Adrenal gland (tissue), 12 donors: ENCODE data around the gene XCL2. TPM values are rescaled to one million over a fixed set of nuclear protein-coding genes. Genes with fewer than 3 reads are reported as not detected.

Source experiments
- DNase-seq, 7 donors: peaks; one replicate each; pipeline ENCODE4 v3.0.0-alpha.2; 2019 to 2020
- H3K27ac ChIP-seq, 5 donors: fragments of 200-600 bp; sonication (generic) in 4 of 5; 1 replicate in 3 of 5; 2 replicates in 2 of 5; pipeline versions ENCODE4 v1.5.1 to v1.8.0; 2016 to 2020; ENCODE audit warnings: mild to moderate bottlenecking in 1 of 5
- H3K27me3 ChIP-seq: fragments of 200-600 bp; 2 replicates; pipeline ENCODE4 v1.8.0; 2021
- H3K36me3 ChIP-seq, 2 donors: fragments of 200-600 bp; replicated peaks in 1 of 2; 1 replicate in 1 of 2; 2 replicates in 1 of 2; pipeline versions ENCODE4 v1.5.1 to v1.8.0; 2018 to 2022
- H3K4me1 ChIP-seq, 2 donors: fragments of 200-600 bp; replicated peaks in 1 of 2; 1 replicate in 1 of 2; 2 replicates in 1 of 2; pipeline versions ENCODE4 v1.5.1 to v1.8.0; 2018 to 2021
- H3K4me3 ChIP-seq, 4 donors: fragments of 200-600 bp; sonication (generic) in 3 of 4; one replicate each; pipeline ENCODE4 v1.5.1; 2016 to 2018
- H3K9me3 ChIP-seq, 3 donors: fragments of 200-600 bp; sonication (generic) in 1 of 3; replicated peaks in 1 of 3; 1 replicate in 2 of 3; 2 replicates in 1 of 3; pipeline versions ENCODE4 v1.5.1 to v1.8.0; 2016 to 2021
- POLR2A ChIP-seq, 2 donors: fragments of 450-650 bp; IDR thresholded peaks; one replicate each; pipeline ENCODE4 v1.6.1; 2017; ENCODE audit warnings: antibody characterized with exemption in 2 of 2, mild to moderate bottlenecking in 2 of 2, moderate library complexity in 1 of 2
- WGBS, 4 donors: extraction: QIAGEN DNeasy Blood & Tissue Kit in 2 of 4; methylation state at CpG; one replicate each; pipeline versions ENCODE4 v1.1.5 to v1.1.7; 2013 to 2017; 5-methylcytosine and 5-hydroxymethylcytosine counted together
- intact Hi-C, 2 donors: fragments of 100-400 bp; cut with DNase I; formaldehyde crosslinking; loops; one replicate each; pipeline versions ENCODE4 v1.14.1 to v1.15.0; 2022 to 2023
- polyA plus RNA-seq, 3 donors: library from polyadenylated mRNA; stranded (reverse); fragments of 200-250 nt in 2 of 3; fragments of 350-450 nt in 1 of 3; fragmentation: Illumina TruSeq in 1 of 3; extraction: RNeasy Lipid Tissue Mini Kit (QIAGEN cat#74804) in 1 of 3; gene quantifications; one replicate each; pipeline ENCODE4 v1.2.3, GENCODE V29; 2013 to 2014
- total RNA-seq, 9 donors: library from RNA; depleted of rRNA in 4 of 9; stranded (reverse); fragments of >200 nt in 4 of 9; fragments of 120-200 nt in 1 of 9; fragmentation: NEBNext Ultra II Directional in 1 of 9; extraction: Animal tissue kit (Norgen Biotek cat#: 25700) in 1 of 9; gene quantifications; one replicate each; pipeline versions ENCODE4 v1.1.0 to v1.2.4, GENCODE V29; 2013 to 2023
- TF ChIP-seq, protein P1 (sequence below), 6 experiments: fragments of 450-650 bp in 4 of 6; fragments of 200-600 bp in 2 of 6; sonication (generic) in 1 of 6; IDR thresholded peaks; 1 replicate in 5 of 6; 2 replicates in 1 of 6; pipeline versions ENCODE4 v1.5.1 to v1.8.0; 2016 to 2021; ENCODE audit warnings: antibody characterized with exemption in 6 of 6, mild to moderate bottlenecking in 2 of 6, moderate library complexity in 1 of 6
- donor health status: healthy with polysubstance abuse.
- donor health status: Bipolar disorder and iron deficiency.
- donor health status: DM: yes; HTN: yes; CAD: no.
- donor health status: DM: no; HTN: no; CAD: no.
- donor health status: DM: no; HTN: no; CAD: no.
- donor health status: DM: yes; HTN: yes; CAD: no.

XCL2 gene
- total and polyA plus RNA-seq, 12 donors: 0.33 to 1.5 (median 0.33) TPM; not detected in 9

DNA sequence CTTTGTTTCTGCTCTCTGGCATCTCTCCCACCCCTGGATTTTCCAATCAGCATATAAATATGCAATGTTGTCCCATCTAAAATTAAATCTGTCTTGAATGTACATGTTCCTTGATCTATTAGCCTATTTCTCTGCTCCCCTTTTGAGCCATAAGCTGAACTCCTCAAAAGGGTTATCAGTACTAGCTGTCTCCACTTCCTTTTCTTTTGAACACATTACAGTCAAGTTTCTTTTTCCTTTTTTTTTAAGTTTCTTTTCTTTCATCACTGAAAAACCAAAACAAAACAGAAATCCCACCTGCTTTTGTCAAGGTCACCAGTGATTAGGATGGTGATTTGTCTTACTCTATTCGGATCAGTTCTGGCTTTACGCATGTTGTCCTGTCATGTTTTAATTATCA lies 29.3 kb downstream of the XCL2 start:
- DNase-seq: no peak
- no peaks in the 10 kb centered on the region for H3K36me3 ChIP-seq
- no peak for TF ChIP-seq POLR2A (IDR thresholded peaks at IDR 0.05)
- TF ChIP-seq, protein P1, sequence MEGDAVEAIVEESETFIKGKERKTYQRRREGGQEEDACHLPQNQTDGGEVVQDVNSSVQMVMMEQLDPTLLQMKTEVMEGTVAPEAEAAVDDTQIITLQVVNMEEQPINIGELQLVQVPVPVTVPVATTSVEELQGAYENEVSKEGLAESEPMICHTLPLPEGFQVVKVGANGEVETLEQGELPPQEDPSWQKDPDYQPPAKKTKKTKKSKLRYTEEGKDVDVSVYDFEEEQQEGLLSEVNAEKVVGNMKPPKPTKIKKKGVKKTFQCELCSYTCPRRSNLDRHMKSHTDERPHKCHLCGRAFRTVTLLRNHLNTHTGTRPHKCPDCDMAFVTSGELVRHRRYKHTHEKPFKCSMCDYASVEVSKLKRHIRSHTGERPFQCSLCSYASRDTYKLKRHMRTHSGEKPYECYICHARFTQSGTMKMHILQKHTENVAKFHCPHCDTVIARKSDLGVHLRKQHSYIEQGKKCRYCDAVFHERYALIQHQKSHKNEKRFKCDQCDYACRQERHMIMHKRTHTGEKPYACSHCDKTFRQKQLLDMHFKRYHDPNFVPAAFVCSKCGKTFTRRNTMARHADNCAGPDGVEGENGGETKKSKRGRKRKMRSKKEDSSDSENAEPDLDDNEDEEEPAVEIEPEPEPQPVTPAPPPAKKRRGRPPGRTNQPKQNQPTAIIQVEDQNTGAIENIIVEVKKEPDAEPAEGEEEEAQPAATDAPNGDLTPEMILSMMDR (IDR thresholded peaks at IDR 0.05): no peak
- H3K27ac ChIP-seq: no peak overlapping the region
- H3K9me3 ChIP-seq: no peaks in the 10 kb centered on the region
- no peaks in the 10 kb centered on the region for H3K4me1 ChIP-seq
- no peaks in the 10 kb centered on the region for H3K27me3 ChIP-seq
- WGBS, 4 donors: 46 to 82% (median 53%) methylated on average over 2 of the region's 2 CpGs
- intact Hi-C loops: no loop called here
- no peak overlapping the region for H3K4me3 ChIP-seq

DNA sequence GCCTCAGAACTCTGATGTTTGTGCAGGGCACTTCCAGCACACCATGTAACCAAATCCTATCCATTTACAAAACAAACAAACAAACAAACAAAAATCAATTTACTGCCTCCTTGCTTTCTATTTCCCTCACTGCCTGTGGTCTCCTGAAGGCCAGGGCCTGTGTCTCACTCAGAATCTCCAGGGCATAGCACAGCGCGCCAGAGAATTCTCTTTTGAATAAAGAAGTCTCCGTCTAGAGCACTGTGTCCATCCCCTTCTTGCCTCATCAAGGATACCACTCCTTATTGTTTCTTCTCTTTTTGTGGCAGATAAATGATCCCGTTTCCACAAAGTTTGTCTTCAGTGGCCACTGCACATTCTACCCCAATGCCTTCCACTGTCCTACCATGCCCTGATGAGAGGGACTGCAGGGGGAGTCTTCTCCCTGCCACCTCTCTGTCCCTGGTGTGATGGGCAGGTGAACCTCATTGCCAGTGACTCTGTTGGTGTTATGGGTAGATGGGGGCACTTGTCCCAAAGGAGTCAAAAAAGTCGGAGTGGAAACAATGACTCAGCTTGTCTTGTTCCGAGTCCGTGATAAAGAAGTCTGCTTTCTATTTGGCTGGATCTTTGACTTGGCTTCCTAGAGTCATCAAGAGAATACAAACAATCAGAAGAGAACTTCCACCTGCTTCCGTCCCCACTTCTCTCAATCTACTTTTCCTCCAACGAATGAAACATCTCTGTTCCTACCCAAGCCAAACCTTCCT lies 30.0 kb downstream of the XCL2 start:
- no peak for TF ChIP-seq POLR2A (IDR thresholded peaks at IDR 0.05)
- no peak overlapping the region for H3K4me3 ChIP-seq
- H3K4me1 ChIP-seq: no peaks in the 10 kb centered on the region
- intact Hi-C loops: no loop called here
- WGBS, 4 donors: 61 to 68% (median 67%) methylated on average over 9 of the region's 9 CpGs
- no peak overlapping the region for H3K27ac ChIP-seq
- H3K36me3 ChIP-seq: no peaks in the 10 kb centered on the region
- H3K27me3 ChIP-seq: no peaks in the 10 kb centered on the region
- H3K9me3 ChIP-seq: no peaks in the 10 kb centered on the region
- no peak for DNase-seq

DNA sequence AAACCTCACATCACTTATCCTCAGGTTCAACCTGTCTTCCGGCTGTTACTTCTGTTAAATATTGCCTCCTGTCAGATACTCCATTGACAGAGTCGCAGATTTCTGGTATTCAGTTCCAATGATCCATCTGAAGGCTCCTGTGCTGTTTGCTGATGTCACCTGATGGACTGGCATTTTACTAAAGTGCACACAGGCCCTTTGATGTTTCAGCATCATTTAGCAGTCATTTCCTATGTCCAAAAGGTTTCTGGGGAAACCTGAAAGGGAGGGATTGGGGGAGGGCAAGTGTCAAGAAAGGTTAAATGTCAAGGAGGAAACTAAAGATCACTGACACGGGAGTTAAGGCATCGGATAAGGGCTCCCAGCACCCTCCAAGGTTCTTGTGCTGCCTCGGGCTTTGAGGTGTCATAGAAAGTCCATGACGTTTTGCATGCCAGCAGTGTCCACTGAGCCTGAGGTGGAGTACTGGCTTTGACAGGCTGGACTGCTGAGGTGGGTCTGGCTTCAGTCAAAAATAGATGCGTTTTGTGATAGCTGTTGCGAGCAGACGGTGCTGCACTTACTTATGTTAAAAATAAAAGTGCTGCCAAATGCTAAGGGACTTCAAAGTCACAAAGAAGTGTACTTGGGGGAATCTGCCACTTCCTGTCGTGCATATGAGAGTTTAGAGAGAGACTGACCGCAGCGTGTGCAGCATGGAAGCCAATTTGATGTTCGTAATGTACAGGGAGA lies 30.8 kb downstream of the XCL2 start:
- Histone ChIP-seq H3K27ac (no peak overlapping the region), H3K4me3 (no peak overlapping the region), H3K4me1 (no peaks in the 10 kb centered on the region), H3K27me3 (no peaks in the 10 kb centered on the region), H3K36me3 (no peaks in the 10 kb centered on the region), H3K9me3 (no peaks in the 10 kb centered on the region)
- DNase-seq: no peak
- WGBS, 4 donors: 78 to 86% (median 80%) methylated on average over 13 of the region's 13 CpGs
- TF ChIP-seq, protein P1 (IDR thresholded peaks at IDR 0.05): no peak
- no peak for TF ChIP-seq POLR2A (IDR thresholded peaks at IDR 0.05)
- intact Hi-C loops: no loop called here

DNA sequence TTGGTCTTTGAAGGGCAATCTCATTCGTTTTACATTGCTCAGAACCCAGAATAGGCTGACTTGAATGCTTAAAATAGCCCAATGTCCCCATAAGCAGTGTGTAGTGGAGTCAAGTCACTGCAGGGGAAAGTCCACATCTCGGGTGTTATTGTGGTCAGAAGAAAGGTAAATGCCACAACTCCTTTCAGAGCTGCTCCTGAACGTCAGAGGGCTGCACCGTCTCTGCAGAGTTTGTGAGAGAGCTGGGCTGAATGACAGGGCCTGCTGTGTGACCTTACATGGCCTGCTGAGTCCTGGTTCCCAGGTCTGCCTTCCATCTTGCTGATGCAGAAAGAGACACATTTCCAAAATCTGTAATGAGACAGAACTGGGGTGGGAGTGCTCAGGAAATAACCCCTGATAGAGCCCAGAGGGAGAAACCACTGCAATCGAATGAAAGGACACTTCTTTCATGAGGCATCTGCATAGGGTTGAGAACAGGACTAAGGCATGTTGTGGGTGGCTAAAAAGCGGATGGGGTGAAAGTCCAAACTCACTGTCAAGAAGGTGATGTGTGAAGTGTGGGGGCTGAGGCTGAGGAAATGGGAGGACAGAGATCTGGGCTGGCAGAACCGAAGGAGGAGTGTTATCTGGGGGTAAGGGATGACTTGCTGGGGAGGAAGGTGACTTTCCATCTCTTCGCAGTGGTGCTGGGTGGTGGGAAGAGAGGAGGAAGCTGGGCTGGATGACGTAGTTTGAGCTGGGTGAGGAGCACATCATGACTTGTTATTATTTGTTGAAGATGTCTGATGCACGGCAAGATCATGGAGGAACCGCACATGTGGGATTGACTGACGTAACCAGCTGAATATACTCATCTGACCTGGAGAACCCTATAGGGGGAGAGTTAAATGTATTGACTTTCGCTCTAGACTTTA lies 33.7 kb downstream of the XCL2 start:
- H3K9me3 ChIP-seq: no peaks in the 10 kb centered on the region
- no peak for TF ChIP-seq POLR2A (IDR thresholded peaks at IDR 0.05)
- TF ChIP-seq, protein P1 (IDR thresholded peaks at IDR 0.05): no peak
- DNase-seq: no peak
- intact Hi-C loops: no loop called here
- no peaks in the 10 kb centered on the region for H3K36me3 ChIP-seq
- no peaks in the 10 kb centered on the region for H3K27me3 ChIP-seq
- WGBS, 4 donors: 79 to 87% (median 83%) methylated on average over 13 of the region's 13 CpGs
- peaks cover under 1 to 2% of the 10 kb centered on the region in 2 donors for H3K4me1 ChIP-seq
- no peak overlapping the region for H3K4me3 ChIP-seq
- H3K27ac ChIP-seq: no peak overlapping the region
